Ascending aorta (tissue), 2 donors: ENCODE data around the gene TNIK. TPM values are rescaled to one million over a fixed set of nuclear protein-coding genes. Genes with fewer than 3 reads are reported as not detected.
"Not testable (repeated sequence)": the region's sequence is repeated elsewhere in the genome, so short reads cannot be mapped to it uniquely, and the experiment has no call there.

ENCODE experiments used
- DNase-seq, 2 donors: peaks; one replicate each; pipeline ENCODE4 v3.0.0-alpha.2; 2019; ENCODE audit warnings: low spot score in 2 of 2
- H3K27ac ChIP-seq, 2 donors: fragments of 200-600 bp; sonication (generic); one replicate each; pipeline ENCODE4 v1.5.1; 2016 to 2017; ENCODE audit warnings: mild to moderate bottlenecking in 1 of 2
- H3K27me3 ChIP-seq: fragments of 200-600 bp; sonication (generic); one replicate; pipeline ENCODE4 v1.5.1; 2017
- H3K36me3 ChIP-seq, 2 donors: fragments of 200-600 bp; sonication (generic); one replicate each; pipeline ENCODE4 v1.5.1; 2016
- H3K4me1 ChIP-seq, 2 donors: fragments of 200-600 bp; sonication (generic); one replicate each; pipeline ENCODE4 v1.5.1; 2016 to 2017; ENCODE audit warnings: mild to moderate bottlenecking in 1 of 2
- H3K4me3 ChIP-seq, 2 donors: fragments of 200-600 bp; sonication (generic); one replicate each; pipeline ENCODE4 v1.5.1; 2016 to 2017; ENCODE audit warnings: mild to moderate bottlenecking in 1 of 2
- H3K9me3 ChIP-seq, 2 donors: fragments of 200-600 bp; sonication (generic); one replicate each; pipeline ENCODE4 v1.5.1; 2016
- CTCF ChIP-seq, 3 experiments: fragments of 200-600 bp in 2 of 3; fragments of 450-650 bp in 1 of 3; sonication (generic) in 2 of 3; IDR thresholded peaks; one replicate each; pipeline ENCODE4 v1.5.1; 2016 to 2019; ENCODE audit warnings: antibody characterized with exemption in 3 of 3, mild to moderate bottlenecking in 1 of 3, moderate library complexity in 1 of 3
- intact Hi-C: fragments of 100-400 bp; cut with DNase I; formaldehyde crosslinking; loops from one replicate; pipeline ENCODE4 v1.15.1; 2023
- total RNA-seq: library from RNA; depleted of rRNA; stranded (reverse); fragments of >200 nt; gene quantifications from one replicate; pipeline ENCODE4 v1.1.0, GENCODE V29; 2016

Gene TNIK
- total RNA-seq, 1 donor from 2014 or later = 0.75 TPM

GRCh38 chr3:171309906-171310359 is 150.3 kb downstream of the TNIK start:
- Histone ChIP-seq H3K9me3 (no peaks in the 10 kb centered on the region), H3K27ac (no peak overlapping the region), H3K4me3 (no peak overlapping the region), H3K4me1 (peaks cover 0 to 4% of the 10 kb centered on the region in 2 donors), H3K36me3 (no peaks in the 10 kb centered on the region), H3K27me3 (no peaks in the 10 kb centered on the region)
- DNase-seq = no peak
- intact Hi-C loops = no loop called here
- no peak for TF ChIP-seq CTCF (IDR thresholded peaks at IDR 0.05)

- H3K36me3 ChIP-seq = no peaks in the 10 kb centered on the region
- no peak for TF ChIP-seq CTCF (IDR thresholded peaks at IDR 0.05)
- H3K4me3 ChIP-seq = no peak overlapping the region
- intact Hi-C loops = no loop called here
- no peaks in the 10 kb centered on the region for H3K27me3 ChIP-seq
- no peak overlapping the region for H3K27ac ChIP-seq
- DNase-seq = no peak
- no peaks in the 10 kb centered on the region for H3K9me3 ChIP-seq
- peaks cover 0 to 4% of the 10 kb centered on the region in 2 donors for H3K4me1 ChIP-seq
Observed at GRCh38 chr3:171307988-171308387, 152.2 kb downstream of the TNIK start.

GRCh38 chr3:171307046-171307585 is 153.1 kb downstream of the TNIK start:
- Histone ChIP-seq H3K9me3 (no peaks in the 10 kb centered on the region), H3K4me1 (peaks cover 0 to 4% of the 10 kb centered on the region in 2 donors), H3K27ac (peak overlapping the region; percentile 60 to 70), H3K36me3 (no peaks in the 10 kb centered on the region), H3K4me3 (peak overlapping the region in 1 of 2 donors; percentile 12), H3K27me3 (no peaks in the 10 kb centered on the region)
- TF ChIP-seq CTCF (IDR thresholded peaks at IDR 0.05) = no peak
- intact Hi-C loops = no loop called here
- DNase-seq = no peak

- Histone ChIP-seq H3K36me3 (no peaks in the 10 kb centered on the region), H3K9me3 (no peaks in the 10 kb centered on the region), H3K4me3 (peak overlapping the region; percentile 12 to 19), H3K4me1 (peaks cover 0 to 4% of the 10 kb centered on the region in 2 donors), H3K27ac (peak overlapping the region; percentile 60 to 70), H3K27me3 (no peaks in the 10 kb centered on the region)
- peak; percentile 25 to 74 for DNase-seq
- intact Hi-C loops = no loop called here
- TF ChIP-seq CTCF (IDR thresholded peaks at IDR 0.05) = no peak
Observed at GRCh38 chr3:171306631-171307030, 153.6 kb downstream of the TNIK start.

- H3K9me3 ChIP-seq, H3K4me3 ChIP-seq, H3K36me3 ChIP-seq, H3K27me3 ChIP-seq, intact Hi-C loops, DNase-seq, H3K4me1 ChIP-seq: not testable (repeated sequence)
- H3K27ac ChIP-seq = peak overlapping the region in 1 of 2 donors; percentile 70
Observed at GRCh38 chr3:171305823-171306222, 154.4 kb downstream of the TNIK start.

GRCh38 chr3:171304498-171304897 is 155.7 kb downstream of the TNIK start:
- H3K4me1 ChIP-seq, intact Hi-C loops, H3K36me3 ChIP-seq, H3K27ac ChIP-seq, DNase-seq, H3K4me3 ChIP-seq, H3K27me3 ChIP-seq, H3K9me3 ChIP-seq: not testable (repeated sequence)

GRCh38 chr3:171304017-171304416 is 156.2 kb downstream of the TNIK start:
- H3K27me3 ChIP-seq, intact Hi-C loops, H3K27ac ChIP-seq, H3K9me3 ChIP-seq, H3K4me1 ChIP-seq, H3K4me3 ChIP-seq, H3K36me3 ChIP-seq, DNase-seq: not testable (repeated sequence)
